SKM-1 treated with dmso at 0.1 percent for 144 hours (cell line): ENCODE results near the gene NFKB2.

Experiments used
- DNase-seq: peaks from one replicate; lab custom pipeline; 2025; ENCODE audit not compliant: unreplicated experiment; lab: John Stamatoyannopoulos, UW

Gene NFKB2

GRCh38 chr10:102407425-102408130, 12.1 kb downstream of the NFKB2 start:
- no peak for DNase-seq

GRCh38 chr10:102408131-102408727, 12.7 kb downstream of the NFKB2 start:
- DNase-seq, result no peak

GRCh38 chr10:102408728-102409603, 13.5 kb downstream of the NFKB2 start:
- no peak for DNase-seq

DNA sequence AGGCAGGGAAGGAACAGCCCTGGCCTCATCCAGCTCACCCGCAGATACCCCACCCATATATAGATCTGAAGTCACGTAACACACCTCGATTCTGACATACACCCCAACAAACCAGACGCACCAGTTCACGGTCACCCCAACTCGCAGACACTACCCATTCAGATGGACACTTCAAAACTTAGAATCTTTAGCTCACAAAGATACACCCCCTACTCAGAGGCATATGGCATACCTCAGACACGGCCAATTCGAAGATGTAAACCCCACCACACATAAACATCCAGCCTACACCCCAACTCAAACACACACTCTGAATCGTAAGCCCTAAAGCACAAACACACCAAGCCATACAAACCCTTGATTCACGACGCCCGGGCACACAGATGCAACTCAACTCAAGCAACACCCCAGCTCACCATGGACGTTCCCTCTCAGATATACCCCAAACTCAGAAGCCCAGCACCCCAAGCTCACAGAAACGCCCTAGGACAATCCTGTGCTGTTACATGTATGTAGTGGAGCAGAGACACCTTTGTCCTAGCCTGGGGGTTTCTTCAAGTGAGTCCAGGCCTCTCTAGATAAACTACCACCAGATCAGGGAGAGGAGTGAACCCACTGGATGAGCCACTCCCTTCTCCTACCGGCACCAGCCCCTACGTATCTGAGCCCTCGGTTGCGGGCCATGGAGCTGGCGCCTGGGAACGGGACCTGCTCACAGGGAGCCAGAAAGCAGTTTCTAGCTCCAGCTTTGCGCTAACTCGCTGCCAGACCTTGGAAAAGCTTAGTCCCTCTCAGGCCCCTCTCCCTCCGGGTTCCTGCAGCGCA, 14.3 kb downstream of the NFKB2 start:
- no peak for DNase-seq

GRCh38 chr10:102410429-102411073, 15.0 kb downstream of the NFKB2 start:
- no peak for DNase-seq

- DNase-seq, result no peak
Measured at GRCh38 chr10:102411341-102412255, 16.1 kb downstream of the NFKB2 start.

DNA sequence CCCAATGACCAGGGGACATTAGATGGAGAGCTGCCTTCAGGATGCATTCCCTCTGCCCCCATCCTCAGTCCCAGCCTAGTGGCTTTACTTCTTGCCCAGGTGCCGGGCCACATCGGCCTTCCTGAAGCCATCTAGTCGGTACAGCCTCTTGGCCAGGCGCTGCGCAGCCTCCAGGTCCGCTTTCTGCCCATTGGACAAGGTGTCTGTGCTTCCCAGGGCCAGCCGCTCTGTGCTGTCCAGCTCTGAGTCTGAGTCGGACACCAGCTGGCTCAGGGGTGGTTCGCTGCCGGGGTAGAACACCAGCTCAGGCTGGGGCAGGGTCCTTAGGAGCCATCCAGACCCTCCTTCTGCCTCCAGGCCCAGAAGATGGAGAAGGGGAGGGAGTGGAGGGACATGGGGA, 16.8 kb downstream of the NFKB2 start:
- no peak for DNase-seq

GRCh38 chr10:102413053-102413705, 17.7 kb downstream of the NFKB2 start:
- no peak for DNase-seq

DNA sequence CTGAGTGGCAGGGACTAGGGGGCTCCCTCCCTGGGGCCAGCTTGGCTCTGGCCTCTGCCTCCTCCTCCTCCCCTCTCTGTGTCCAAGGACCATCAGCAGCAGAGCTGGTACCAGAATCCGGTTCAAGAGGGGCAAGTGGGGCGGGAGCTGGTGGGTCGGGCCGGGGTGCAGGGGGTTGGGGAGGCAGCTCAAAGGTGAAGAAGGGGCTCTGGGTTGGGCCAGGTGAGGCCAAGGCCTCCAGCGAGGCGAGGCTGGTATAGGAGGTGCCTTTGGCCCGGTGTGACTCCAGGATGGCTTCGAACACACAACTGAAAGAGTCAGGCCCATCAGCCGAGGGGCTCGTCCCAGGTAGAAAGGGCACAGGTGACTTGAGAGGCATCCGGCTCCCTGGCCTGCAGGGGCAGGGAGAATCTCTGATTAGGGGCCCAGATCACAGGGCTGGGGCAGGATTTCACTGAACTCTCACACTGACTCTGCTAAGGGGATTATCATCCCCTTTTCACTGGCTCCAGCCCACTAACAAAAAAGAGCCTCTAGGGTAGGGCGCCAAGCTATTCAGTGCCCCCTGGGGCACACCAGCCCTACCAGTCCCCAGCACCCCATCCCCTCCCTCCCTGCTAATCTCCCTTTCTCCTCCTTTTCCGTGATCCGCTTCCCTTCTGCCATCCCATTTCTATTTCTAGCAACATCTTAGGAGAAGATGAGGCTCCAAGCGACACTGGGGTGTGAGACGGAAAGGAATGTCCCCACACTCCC, 18.5 kb downstream of the NFKB2 start:
- no peak for DNase-seq

- no peak for DNase-seq
Measured at GRCh38 chr10:102414749-102415148, 19.2 kb downstream of the NFKB2 start.

GRCh38 chr10:102416283-102416682, 20.8 kb downstream of the NFKB2 start:
- no peak for DNase-seq

GRCh38 chr10:102416695-102417094, 21.2 kb downstream of the NFKB2 start:
- DNase-seq, result no peak

GRCh38 chr10:102418622-102419268, 23.2 kb downstream of the NFKB2 start, which contains the start of gene PSD:
TSS of gene PSD (minus strand) at chr10:102418785. CDS start at chr10:102417038, 1,747 bp downstream.
- no peak for DNase-seq

DNA sequence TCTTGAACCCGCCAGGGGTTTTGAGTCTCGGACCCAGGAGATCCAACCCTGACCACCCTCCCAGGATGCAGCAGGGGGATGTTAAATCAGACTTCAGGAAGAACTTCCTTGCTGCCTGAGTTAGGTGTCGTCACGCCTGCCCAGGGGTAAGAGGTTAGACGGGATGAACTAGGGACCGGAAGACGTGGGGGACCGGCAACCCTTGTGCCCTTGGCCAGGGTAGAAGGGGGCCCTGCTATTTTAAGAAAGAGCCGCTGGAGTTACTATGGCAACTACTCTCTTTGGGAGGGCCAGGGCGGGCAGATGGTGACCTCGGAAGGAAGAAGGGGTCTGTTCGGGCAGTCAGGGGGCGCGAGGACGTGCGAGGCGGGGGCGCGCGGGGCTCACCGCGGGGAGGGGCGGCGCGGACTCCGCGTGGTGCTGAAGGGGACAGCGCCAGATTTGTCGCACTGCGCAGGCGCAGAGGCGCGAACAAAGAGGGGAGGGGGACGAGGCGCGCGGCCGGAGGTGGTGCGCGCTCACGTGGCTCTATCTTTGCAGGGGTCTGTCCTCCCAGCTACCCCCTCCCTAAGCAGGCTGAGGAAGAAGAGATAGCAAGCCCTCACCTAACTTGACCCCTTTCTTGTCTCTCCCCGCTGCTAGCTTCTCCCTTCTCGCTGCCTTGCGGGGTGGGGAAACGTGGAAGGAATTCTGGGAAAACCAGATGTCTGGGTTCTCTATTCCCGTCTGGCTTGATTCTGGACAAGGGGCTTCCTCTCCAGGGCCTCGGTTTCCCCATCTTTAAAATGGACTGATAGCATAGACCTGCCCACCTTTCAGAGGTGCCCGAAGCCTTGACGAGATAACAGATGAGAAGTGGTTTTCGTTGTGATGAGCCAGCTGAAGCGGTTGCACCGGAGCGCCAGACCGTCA, 24.0 kb downstream of the NFKB2 start:
- DNase-seq, result no peak

DNA sequence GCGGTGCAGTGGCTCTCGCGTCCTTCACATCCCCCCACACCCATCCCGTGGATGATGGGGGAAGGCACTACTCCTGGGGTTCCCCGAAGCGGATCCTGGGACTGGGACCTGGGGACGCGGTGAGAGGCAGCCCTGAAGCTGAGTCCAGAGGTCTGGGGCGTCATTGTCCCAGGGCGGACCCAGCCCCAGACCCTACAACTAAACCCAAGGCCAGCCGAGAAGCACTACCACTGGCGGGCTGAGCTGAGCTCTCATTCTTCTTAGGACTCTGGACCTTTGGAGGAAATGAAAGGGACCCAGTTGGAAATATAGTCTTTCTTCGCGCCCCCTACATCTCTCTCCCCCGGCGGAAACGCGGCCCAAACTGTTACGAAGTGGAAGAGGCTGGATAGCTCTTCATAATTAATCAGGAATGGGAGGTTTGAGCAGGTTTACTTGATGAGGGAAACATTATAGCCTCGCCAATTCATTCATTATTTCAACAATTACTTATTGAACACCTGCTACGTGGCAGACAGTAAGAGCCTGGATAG, 24.7 kb downstream of the NFKB2 start:
- DNase-seq, result no peak
